GM18520 (cell line): Measurements from ENCODE around the gene SPECC1.
"Not testable (repeated sequence)": the region's sequence is repeated elsewhere in the genome, so short reads cannot be mapped to it uniquely, and the experiment has no call there.

Experiments used
- ATAC-seq: cut with Tn5 transposase; IDR thresholded peaks from one replicate; pipeline ENCODE4 v1.9.1; 2021; ENCODE audit not compliant: unreplicated experiment

The SPECC1 gene

DNA sequence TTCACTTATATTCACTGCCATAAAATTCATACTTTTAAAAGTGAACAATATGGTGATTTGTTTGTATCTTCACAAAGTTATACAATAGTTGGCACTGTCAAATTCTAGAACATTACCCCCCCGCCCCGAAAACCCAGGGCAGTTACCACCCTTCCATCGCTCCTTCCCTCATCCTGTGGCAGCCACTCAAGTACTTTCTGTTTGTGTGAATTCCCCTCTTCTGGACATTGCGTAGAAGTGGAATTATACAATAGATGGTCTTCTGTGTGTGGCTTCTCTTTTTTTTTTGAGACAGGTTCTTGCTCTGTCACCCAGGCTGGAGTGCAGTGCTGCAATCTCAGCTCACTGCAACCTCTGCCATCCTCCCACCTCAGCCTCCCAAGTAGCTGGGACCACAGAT, 58.6 kb downstream of the SPECC1 start:
- ATAC-seq: no peak

DNA sequence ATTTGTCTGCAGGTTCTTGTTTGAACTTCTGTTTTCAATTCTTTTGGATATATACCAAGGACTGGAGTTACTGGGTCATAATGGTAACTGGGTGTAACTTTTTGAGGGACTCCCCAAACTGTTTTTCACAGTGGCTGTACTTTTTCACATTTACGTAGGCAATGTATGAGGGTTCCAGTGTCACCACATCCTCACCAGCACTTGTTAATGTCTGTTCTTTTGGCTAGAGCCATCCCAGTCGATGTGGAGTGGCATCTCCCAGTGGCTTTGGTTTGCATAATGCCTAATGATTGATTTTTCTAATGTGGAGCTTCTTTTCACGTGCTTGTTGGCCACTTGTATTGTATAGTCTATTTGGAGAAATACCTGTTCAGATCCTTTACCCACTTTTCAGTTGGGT, 59.3 kb downstream of the SPECC1 start:
- no peak for ATAC-seq

DNA sequence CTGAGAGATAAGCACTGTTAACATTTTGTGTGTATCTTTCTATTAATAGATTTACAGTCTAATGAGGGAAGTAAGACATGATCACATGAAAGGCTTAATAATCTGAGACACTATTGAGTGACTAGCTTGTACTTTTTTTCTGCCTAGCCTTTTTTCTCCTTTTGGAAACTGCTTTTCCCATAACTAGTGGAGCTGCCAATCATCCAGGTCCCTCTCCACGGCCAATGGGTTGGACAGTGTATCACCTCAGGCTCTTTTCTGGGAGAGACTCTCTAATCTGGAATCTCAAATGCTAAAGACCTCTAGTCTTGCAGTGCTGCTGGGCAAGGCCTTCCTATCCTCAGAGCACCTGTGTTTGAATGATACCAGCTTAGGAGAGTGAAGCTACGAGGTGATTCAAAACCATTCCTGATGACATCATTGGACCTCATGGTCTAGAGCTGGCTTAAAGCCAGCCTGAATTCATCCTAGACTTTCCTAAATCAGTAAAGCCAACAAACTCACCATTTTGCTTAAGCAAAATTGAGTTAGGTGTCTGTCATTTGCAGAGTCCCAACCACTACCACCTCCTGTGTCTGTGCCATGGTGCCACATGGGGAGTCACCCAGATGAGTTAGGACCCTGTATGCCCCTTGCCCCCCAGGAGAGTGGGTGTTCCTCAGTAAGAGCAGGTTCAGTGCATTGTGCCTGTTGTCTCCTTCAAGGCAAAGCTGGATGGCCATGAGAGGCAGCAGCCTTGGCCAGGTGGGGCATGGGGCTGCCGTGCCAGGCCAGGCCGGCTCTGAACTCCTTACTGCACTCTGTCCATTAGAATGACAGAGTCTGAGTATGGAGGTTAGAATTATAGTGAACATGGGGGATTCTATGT, 62.9 kb downstream of the SPECC1 start:
- ATAC-seq: no peak

DNA sequence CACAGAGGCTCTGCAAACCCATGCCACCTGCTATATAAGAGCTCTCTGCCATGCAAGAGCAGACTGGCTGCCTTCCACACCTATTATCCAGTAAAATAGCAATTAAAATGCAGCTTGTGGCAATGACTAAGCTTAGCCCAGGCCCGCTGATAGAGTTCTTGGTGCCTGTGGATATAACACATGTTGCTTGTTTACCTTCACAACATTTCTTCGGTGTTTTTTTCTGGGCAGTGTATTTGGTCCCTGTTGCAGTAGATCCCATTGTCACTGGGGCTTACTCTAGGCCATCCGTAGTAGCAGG, 63.5 kb downstream of the SPECC1 start:
- ATAC-seq: no peak

DNA sequence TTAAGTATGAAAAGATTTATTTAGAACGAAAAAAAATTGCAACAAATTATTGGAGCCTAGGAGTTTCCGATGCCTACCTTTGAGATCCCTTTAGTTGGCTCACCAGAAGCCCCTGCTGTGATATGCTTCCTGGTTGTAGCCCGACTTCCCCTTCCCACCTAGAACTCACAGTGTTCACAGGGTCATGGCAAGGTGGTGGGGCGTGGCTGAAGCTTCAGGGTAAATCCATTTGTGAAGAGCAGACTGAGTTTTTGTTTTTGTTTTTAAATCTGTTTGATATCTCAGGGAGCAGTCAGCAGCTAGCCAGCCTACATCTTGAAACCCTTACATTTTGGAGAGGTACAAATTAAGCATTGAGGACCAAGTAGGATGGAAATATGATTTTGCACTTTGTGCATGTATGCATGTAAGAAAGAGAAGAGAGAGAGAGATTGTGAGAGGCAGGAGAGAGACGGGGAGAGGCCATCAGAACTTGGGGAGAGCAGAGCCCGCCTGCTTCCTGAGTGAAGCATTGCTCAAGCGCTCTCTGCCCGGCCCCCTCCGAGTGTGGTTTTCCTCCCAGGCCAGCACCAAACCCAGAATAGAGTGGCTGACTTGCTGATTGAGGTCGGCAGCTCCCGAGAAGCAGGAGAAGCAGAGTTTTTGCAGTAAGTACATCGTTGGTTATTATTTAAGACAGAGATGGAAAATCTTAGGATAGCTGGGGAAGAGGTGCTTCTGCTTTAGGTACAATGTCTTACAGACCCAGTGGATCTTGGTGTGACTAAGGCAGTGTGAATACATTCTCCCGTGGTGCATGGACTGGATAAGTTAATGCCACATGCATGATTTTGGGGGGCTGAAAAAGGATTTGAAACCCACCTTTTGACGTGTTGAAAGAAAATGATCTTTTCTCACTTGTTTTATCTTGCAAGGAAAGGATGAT, 64.2 kb downstream of the SPECC1 start:
- no peak for ATAC-seq

DNA sequence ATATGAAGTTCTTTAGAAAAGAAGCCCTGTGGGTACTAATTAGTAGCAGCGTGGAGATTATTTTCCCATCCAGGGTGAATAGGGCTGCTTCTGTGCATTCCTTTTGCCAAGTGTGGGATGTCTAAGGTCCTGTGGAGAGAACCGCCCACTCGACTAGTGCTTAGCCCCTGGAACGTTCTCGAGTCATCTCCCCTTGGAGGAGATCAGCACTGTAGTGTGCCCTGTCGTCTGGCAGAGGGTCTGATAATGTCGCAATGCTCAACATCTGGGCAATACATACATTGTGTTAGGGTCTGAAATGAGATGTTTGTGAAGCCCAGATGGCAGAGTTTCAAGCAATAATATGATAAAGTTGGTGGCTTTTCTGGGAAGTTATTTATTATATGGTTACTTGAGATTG, 64.8 kb downstream of the SPECC1 start:
- ATAC-seq: no peak

DNA sequence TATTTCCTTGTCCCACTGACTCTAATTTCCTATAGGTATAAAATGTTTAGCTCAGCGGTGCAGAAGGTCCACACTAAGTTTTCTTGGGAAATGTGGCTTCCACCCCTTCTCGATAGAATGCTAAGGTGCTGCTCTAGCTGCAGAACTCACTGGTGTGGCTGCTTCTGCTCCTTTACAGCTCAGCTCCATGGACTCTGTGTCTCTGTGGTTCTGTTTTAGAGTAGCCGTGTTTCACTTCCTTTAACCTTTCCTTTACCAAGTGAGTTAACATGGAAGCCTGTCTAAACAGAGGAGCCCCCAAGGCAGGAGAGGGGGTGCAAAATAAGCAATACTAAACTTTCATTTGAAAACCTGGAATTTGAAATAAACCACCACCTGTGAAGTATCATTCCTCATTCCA, 65.3 kb downstream of the SPECC1 start:
- no peak for ATAC-seq

DNA sequence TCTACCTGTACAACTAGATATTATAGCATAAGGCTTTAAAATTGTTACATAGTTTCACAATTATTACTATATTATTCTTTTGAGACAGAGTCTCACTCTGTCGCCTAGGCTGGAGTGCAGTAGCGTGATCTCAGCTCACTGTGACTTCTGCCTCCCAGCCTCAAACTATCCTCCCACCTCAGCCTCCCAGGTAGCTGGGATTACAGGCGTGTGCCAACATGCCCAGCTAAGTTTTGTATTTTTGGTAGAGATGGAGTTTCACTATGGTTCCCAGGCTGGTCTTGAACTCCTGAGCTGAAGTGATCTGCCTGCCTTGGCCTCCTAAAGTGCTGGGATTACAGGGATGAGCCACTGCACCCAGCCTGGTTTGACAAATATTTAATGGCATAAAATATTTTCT, 67.0 kb downstream of the SPECC1 start:
- ATAC-seq: not testable (repeated sequence)

DNA sequence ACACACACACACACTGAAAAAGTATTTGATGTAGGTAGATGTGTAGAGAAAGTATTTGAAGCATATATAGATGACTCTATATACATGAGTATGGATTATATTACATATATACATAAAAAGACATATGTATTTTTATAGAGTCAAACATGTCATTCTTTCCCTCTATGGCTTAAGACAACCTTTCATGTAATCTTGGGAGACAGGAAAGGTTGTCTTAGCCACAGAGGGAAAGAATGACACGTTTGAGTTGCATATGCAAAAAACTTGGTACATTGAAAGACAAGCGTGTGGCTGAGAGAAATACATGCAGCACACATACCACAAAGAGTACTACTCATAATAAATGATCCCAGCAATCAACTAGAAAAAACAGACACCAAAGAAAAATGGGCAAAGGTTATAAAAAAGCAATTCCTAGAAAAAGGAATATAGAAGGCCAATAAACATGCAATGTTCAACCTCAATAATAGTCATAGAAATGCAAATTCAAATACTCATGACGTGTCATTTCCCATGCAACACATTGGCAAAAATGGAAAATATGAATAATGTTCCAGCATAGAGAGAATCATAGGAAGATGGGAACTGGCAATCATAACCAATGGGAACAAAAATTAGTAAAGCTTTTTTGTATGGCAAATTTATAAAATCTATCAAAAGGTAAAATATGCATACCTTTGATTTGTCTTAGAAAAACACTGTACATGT, 69.0 kb downstream of the SPECC1 start:
- no peak for ATAC-seq

DNA sequence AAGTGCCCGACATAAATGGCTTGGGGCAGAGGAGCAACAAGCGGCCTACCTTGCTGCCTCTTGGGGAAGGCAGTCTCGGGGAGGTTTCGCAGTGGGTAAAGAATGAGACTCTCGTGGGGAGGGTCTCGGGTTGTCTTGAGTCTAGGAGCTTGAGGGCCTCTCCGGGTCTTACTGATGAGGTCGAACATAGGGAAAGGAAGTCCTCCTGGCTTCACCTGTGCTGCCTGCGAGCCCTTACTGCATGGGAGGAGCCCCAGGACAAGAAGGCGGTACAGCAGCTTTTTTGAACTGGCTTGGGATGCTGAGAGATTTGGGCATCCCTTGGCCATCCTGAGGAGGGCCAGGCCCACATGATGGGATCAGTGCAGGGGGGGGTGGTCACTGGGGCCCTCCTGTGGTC, 71.4 kb downstream of the SPECC1 start:
- ATAC-seq: no peak

DNA sequence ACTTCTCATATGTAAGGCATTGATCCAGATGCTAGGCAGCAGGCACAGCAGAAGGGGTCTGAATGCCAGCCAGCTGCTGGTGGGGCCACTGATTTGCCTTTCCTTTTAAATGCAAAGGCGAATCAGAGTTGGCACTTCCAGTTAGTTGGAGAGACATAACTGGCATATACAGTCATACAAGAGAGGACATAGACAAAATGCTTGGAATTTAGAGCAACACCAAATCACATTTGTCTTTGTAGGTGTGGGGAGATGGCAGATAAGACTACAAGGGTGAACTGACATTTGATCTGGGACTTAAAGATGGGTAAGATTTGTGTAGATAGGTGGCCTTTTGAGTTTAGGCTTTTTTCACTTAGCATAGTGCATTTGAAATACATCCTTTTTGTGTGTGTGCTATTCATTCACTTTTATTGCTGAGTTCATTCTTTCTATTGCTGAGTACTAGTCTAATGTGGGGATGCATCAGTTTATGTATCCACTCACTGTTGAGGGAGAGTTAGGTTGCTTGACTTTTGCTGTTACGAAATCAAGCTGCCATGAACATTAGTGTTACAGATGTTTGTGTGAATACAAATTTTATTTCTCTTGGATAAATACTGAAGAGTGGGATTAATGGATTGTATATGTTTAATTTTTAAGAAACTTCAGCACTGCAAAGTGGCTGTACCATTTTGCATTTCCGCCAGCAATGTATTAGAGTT, 74.1 kb downstream of the SPECC1 start:
- no peak for ATAC-seq

DNA sequence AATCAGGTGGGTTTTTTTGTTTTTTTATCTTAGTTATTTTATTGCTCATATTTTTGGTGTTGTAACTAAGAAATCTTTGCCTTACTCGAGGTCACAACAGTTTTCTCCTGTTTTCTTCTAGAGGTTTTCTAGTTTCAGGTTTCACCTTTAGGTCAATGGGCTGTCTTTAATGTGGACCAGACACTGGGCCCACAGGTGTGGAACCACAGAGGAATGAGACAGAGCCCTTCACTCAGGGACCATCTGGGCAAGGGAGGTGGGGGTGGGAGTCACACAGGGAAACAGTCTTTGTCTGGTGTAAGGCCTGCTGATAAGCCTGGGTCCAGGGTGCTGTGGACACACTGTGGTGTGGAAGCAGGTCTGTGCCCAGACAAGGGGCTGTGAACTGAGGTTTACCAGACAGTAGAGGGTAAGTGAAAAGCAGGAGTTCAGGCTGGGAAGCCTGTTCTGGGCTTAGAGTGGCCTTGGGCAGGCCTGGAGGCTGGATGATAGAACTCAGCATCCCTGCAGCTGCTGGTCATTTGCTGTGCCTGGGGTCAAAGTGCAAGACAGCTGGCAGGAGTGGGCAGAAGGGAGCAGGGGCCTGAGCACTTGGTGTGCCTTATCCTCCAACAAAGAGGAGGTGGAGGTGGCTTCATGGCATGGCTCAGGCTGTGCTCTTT, 75.6 kb downstream of the SPECC1 start:
- ATAC-seq: no peak

DNA sequence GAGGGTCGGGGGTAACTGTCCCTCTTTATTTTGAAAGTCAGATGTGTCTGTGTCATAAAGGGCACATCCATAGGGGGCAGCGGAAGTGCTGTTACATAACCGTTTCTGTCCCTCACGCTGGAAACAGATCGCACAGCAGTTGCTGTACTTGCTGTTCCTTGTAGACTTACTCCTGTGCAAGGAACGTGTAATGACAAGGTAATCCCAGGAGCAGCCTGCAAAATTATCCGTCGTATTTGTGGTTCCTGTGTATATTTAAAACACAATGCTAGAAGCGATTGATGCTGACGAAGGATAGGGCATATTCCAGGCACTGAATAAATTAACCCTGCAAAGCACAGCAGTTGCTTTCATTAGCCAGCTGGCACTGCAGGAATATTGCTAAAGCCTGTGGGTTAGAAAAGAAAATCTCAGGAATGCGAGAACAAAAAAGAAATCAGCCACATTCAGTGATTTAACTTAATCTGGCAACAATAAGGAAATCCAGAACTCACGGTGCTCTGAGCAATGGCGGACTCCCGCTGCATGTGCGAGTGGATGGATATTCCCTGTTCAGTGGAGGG, 76.2 kb downstream of the SPECC1 start:
- no peak for ATAC-seq

DNA sequence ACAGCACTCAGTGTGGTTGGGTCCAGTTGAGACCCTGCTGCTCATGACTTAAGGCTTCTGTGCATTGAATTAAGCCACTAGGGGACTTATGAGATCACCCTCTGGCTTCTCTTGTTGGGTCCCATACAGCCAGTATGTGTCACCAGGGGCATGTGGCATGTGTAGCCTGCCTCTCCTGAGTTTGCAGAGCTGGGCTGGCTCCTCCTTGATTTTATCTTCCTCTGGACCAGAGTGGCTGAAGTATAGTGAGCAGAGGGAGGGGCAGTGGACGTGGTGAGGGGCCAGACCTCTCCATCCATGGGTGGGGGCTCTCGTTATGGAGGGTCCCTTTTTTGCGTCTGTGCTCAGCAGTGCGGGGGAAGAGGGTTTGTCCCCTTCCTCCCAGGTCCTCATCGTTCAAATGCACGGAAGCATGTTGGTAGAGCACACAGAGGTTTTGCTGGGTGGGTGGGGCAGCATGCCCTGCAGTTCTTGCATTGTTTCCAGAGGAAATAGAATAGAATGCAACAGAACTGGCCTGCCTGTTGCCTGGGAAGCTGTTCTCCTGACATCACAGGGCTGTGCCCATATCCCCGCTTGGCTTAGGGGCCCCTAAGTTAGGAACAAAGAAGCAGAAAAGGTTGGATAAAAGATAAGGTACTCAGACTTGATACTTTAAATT, 77.4 kb downstream of the SPECC1 start:
- no peak for ATAC-seq

DNA sequence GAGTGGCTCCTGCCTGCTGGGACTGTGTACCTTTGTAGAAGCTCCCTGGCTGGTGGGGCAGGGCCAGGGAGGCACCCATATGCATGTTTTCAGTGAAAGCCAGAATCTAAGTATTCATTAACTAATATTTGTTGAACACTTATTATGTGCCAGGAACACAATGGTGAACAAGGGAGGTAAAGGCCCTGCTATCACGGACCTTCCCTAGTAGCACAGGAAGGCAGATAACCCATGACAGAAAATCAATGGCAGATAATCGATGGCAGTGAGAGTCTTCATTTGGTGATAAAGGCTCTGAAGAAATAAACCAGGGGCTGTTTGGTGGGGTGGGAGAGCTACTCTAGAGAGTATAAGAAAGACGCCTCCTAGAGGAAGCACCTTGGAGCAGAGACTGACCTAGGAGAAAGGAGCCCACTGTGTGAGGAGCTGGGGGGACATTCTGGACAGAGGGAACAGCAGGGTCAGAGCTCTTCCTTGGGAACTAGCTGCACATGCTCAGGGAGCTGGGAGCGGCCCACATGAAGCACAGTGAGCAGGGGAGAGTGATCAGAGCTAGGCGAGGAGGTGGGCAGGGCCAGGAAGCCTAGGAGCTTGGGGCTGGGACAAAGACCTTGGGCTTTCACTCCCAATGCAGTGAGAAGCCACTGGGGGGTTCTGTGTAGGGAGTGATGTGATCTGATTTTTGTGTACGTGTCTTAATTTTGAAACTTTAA, 78.5 kb downstream of the SPECC1 start:
- no peak for ATAC-seq

DNA sequence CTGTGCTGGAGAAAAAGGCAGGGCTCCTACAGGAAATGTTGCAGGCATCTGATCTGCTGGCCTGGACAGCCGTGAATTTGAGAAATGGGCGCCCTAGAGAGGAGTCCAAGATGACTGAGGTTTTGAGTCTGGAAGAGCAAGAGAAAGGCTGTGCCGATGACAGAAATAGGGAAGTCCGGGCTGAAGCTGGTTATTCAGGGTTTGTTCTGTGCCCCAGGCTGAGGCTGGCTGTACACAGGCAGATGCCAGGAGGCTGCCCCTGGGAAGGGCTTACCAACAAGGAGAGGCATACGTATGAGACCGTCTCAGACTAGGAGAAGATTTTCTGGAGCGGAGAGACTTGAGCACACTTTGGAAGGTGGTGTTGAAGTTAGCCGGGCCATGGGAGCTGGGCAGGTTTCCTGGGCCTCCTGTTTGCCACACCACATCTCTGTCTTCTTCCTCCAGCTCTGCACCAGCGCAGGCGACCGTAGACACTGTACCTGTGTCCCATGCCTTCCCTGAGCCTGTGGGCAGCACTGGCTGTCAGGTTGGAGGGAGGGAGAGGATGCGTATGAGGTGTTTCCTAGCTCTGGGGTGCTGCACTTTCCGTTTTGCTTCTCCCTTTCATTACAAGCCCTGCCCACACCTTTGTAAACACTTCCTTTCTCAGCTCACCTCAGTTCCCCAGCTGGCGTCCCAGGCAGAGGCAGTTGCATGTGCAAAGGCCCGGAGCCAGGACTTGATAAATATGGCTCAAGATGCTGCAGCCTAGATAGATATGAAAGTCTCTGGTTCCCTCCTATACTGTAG, 80.8 kb downstream of the SPECC1 start:
- ATAC-seq: no peak

DNA sequence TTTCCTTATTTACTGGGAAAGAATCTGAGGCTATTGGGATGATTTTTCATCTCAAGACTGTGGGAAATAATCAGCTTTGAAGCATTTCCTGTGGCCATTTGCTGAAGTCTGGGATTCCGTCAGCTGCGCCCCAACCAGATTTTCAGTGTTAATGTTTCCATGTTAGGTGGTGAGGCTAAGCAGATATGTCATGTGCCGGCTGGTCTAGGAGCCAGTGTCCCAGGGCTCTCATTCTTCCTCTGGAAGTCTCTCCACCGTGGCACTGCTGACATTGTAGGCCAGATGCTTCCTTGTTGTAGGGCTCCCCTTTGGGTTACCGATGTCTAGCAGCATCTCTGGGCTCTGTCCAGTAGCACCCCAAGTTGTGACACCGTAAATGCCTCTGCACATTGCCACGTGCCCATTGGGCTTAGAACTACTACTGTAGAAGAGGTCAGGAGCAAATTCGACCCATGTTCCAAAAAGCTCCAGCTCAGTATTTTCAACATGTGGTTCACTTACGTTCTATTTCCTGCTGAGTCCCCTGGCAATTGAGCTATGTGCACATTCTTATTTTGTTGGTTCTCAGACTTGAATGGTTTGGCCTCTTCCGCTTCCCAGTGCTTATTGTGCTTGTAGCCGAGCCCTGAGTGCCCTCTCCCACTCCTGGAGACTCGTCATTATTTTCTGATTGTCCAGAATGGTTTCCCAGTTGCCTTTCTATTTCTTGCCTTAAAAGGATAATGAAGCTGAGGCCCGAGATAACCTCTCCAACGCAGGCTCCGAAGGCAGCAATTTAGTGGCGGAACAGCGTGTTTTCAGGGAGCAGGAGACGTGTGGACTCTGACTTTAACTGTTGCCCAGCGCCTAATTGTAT, 82.2 kb downstream of the SPECC1 start:
- no peak for ATAC-seq
